HEK293T (cell line): ENCODE data around the gene THRB.
A peak's percentile ranks its signal among the peaks of the same experiment; 100 is the strongest.

Source experiments
- CTCF ChIA-PET: fragments of 350-600 bp; formaldehyde crosslinking; extraction: SDS; loops from one replicate; lab custom pipeline; 2021; ENCODE audit warnings: antibody characterized with exemption, inconsistent platforms; lab: Yijun Ruan, JAX
- POLR2A ChIA-PET: fragments of 350-600 bp; formaldehyde crosslinking; extraction: SDS; loops from one replicate; lab custom pipeline; 2020; ENCODE audit warnings: antibody characterized with exemption, inconsistent platforms; lab: Yijun Ruan, JAX
- DNase-seq: peaks from one replicate; pipeline ENCODE4 v3.0.0; 2012; ENCODE audit warnings: mixed read lengths; ENCODE audit errors: extremely low spot score
- ARNT ChIP-seq: fragments of 450-650 bp; IDR thresholded peaks from 2 replicates; pipeline ENCODE4 v1.6.1; 2017; ENCODE audit warnings: mild to moderate bottlenecking
- BHLHE40 ChIP-seq: fragments of 450-650 bp; IDR thresholded peaks from 2 replicates; pipeline ENCODE4 v1.6.1; 2016; ENCODE audit warnings: mild to moderate bottlenecking, moderate library complexity, borderline replicate concordance
- CTBP1 ChIP-seq: fragments of 450-650 bp; IDR thresholded peaks from 2 replicates; pipeline ENCODE4 v1.6.1; 2016; ENCODE audit warnings: borderline replicate concordance
- ELF4 ChIP-seq: fragments of 450-650 bp; IDR thresholded peaks from 2 replicates; pipeline ENCODE4 v1.6.1; 2017; ENCODE audit warnings: antibody characterized with exemption
- FOXA1 ChIP-seq: fragments of 450-650 bp; IDR thresholded peaks from 2 replicates; pipeline ENCODE4 v1.6.1; 2016; ENCODE audit warnings: mild to moderate bottlenecking
- FOXK2 ChIP-seq: fragments of 450-650 bp; IDR thresholded peaks from 2 replicates; pipeline ENCODE4 v1.6.1; 2016; ENCODE audit warnings: mild to moderate bottlenecking
- FOXM1 ChIP-seq: fragments of 450-650 bp; IDR thresholded peaks from 2 replicates; pipeline ENCODE4 v1.6.1; 2017; ENCODE audit warnings: mild to moderate bottlenecking, borderline replicate concordance
- HDGF ChIP-seq: fragments of 450-650 bp; IDR thresholded peaks from 2 replicates; pipeline ENCODE4 v1.6.1; 2017; ENCODE audit warnings: antibody characterized with exemption, borderline replicate concordance
- L3MBTL2 ChIP-seq: fragments of 450-650 bp; conservative IDR thresholded peaks from 2 replicates; pipeline ENCODE4 v1.6.1; 2016; ENCODE audit warnings: mild to moderate bottlenecking
- LEF1 ChIP-seq: fragments of 450-650 bp; IDR thresholded peaks from 2 replicates; pipeline ENCODE4 v1.6.1; 2017; ENCODE audit warnings: mild to moderate bottlenecking, borderline replicate concordance
- NFRKB ChIP-seq: fragments of 450-650 bp; IDR thresholded peaks from 2 replicates; pipeline ENCODE4 v1.6.1; 2016; ENCODE audit warnings: mild to moderate bottlenecking, moderate library complexity
- PKNOX1 ChIP-seq: fragments of 450-650 bp; IDR thresholded peaks from 2 replicates; pipeline ENCODE4 v1.6.1; 2016
- SP1 ChIP-seq: fragments of 450-650 bp; IDR thresholded peaks from 2 replicates; pipeline ENCODE4 v1.6.1; 2017
- SUZ12 ChIP-seq: fragments of 450-650 bp; IDR thresholded peaks from 2 replicates; pipeline ENCODE4 v1.6.1; 2016; ENCODE audit warnings: mild to moderate bottlenecking
- TARDBP ChIP-seq: fragments of 450-650 bp; IDR thresholded peaks from 2 replicates; pipeline ENCODE4 v1.6.1; 2016
- ZNF384 ChIP-seq: fragments of 450-650 bp; IDR thresholded peaks from 2 replicates; pipeline ENCODE4 v1.6.1; 2016

Gene THRB

GRCh38 chr3:24494618-24495325 lies at the start of gene THRB:
Gene THRB, minus strand, starts transcription at chr3:24494850.
- no peak for TF ChIP-seq FOXK2
- no peak for TF ChIP-seq TARDBP
- no peak for TF ChIP-seq PKNOX1
- 0 out of 2 replicates have a peak, but pooled peaks have one; percentile 37 for TF ChIP-seq LEF1
- no peak for TF ChIP-seq SUZ12
- no peak for TF ChIP-seq NFRKB
- TF ChIP-seq BHLHE40, result no peak
- TF ChIP-seq L3MBTL2, result peak; percentile 35; the same call in 1 of the 2 replicates
- no peak for TF ChIP-seq ARNT
- TF ChIP-seq FOXA1, result no peak
- POLR2A ChIA-PET, result interaction anchor here (1.2 kb wide), 1 partner anchor 92 kb away, joined by 3 read pairs; no protein-coding TSS in a partner anchor
- DNase-seq, result peak; percentile 66
- CTCF ChIA-PET, result no interaction called here

GRCh38 chr3:24541935-24542334 lies 47.3 kb upstream of the THRB start:
- POLR2A ChIA-PET, result no interaction called here
- no peak for DNase-seq
- CTCF ChIA-PET, result no interaction called here
- TF ChIP-seq FOXA1, result no peak
- TF ChIP-seq FOXK2, result no peak
- TF ChIP-seq LEF1, result no peak
- TF ChIP-seq HDGF, result no peak
- no peak for TF ChIP-seq L3MBTL2
- no peak for TF ChIP-seq NFRKB
- TF ChIP-seq FOXM1, result no peak
- TF ChIP-seq BHLHE40, result no peak
- no peak for TF ChIP-seq ARNT
- TF ChIP-seq CTBP1, result no peak
- TF ChIP-seq PKNOX1, result no peak
- no peak for TF ChIP-seq ZNF384
- no peak for TF ChIP-seq SP1
- TF ChIP-seq SUZ12, result no peak

GRCh38 chr3:24540821-24541220 lies 46.2 kb upstream of the THRB start:
- POLR2A ChIA-PET, result no interaction called here

GRCh38 chr3:24539699-24540098 lies 45.0 kb upstream of the THRB start:
- TF ChIP-seq TARDBP (no peak), ZNF384 (no peak), PKNOX1 (no peak), NFRKB (no peak), HDGF (no peak), CTBP1 (no peak), FOXK2 (no peak), SUZ12 (no peak), SP1 (no peak), FOXA1 (no peak), ELF4 (no peak), ARNT (no peak), L3MBTL2 (no peak), BHLHE40 (no peak), FOXM1 (no peak), LEF1 (no peak)
- POLR2A ChIA-PET, result no interaction called here
- no peak for DNase-seq
- CTCF ChIA-PET, result no interaction called here

More at GRCh38 chr3:24540821-24541220, 46.2 kb upstream of the THRB start:
- CTCF ChIA-PET, result no interaction called here
- DNase-seq, result no peak
- TF ChIP-seq HDGF (no peak), SUZ12 (no peak), SP1 (no peak), FOXK2 (no peak), LEF1 (no peak), FOXA1 (no peak), BHLHE40 (no peak), ZNF384 (no peak), ARNT (no peak), L3MBTL2 (no peak), PKNOX1 (no peak), TARDBP (no peak), ELF4 (no peak), NFRKB (no peak), FOXM1 (no peak), CTBP1 (no peak)

GRCh38 chr3:24538891-24539290 lies 44.2 kb upstream of the THRB start:
- ChIA-PET POLR2A (no interaction called here), CTCF (no interaction called here)
- no peak for DNase-seq
- TF ChIP-seq ZNF384 (no peak), FOXA1 (no peak), TARDBP (no peak)
